TTC549 (cell line): Measurements from ENCODE around the gene DLEC1.

Source experiments
- FAIRE-seq: peaks from 2 replicates; lab custom pipeline; 2012; peaks lifted over from hg19 to GRCh38; lab: Jason Lieb, UNC

DLEC1 gene

GRCh38 chr3:38039101-38039898 is at the start of gene DLEC1:
Gene DLEC1 (plus strand): TSS chr3:38039208. CDS start chr3:38039226, 18 bp downstream.
- FAIRE-seq, result no peak

GRCh38 chr3:37989821-37990480 is 49.1 kb upstream of the DLEC1 start:
- no peak for FAIRE-seq

- no peak for FAIRE-seq
These were observed 48.5 kb upstream of the DLEC1 start, which contains the start of gene VILL for GRCh38 chr3:37990527-37990926. Gene VILL (plus strand): TSS chr3:37990786. CDS start chr3:37993673, 2,887 bp downstream.

- FAIRE-seq, result no peak
These were observed 47.9 kb upstream of the DLEC1 start for GRCh38 chr3:37991109-37991508.

DNA sequence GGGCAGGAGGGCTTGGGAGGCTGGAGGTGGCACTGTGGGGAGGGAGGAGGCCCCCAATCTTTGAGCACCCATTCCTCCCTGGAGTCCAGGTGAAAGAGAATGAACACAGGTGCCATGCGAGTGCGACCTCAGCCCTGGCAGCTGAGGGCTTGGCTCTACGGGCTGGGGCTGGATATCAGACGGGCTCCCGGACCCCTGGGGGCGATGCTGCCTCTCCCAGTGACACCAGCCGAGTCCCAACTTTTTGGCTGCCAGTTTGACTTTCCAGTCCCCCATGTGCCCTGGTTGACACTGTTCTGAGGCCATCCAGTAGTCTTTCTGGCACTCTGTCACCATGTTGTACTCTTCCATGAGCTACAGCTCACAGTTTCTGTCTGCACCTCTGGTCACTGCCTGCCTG is 47.2 kb upstream of the DLEC1 start:
- no peak for FAIRE-seq

DNA sequence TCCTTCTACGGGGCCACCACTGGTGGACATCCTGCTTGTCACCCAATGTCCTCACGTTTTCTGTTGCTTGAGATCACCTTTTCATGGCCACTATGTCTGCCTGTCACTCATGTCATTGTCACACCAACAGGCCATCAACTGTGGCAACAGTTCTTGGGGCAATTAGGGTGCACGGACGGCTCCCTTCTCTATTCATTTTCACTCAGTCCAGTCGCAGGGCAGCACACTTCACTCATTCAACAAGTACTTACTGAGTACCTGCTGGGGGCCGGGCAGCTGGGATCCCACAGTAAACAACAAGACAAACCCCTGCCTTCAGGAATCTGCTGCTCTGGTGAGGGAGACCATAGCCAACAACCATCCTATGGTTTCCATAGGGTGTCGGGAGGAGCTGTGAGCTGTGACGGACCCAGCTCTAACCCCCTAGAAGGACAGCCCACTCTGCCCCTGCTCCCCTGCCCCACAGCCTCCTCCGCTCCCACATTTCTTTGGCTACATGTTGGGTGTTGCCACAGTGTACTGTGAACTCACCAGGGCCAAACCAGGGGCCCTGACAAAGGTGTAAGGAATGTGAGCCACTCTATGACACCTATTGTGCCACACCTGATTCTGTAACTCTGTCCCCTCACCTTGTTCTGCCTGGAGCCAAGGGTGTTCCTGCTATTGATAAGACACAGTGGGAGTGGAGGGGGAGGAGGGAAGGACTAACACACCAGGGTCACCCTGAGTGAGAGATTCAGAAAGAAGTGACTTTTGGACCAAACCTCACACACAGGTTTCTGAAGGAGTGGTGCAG is 46.5 kb upstream of the DLEC1 start:
- no peak for FAIRE-seq

- no peak for FAIRE-seq
These were observed 45.9 kb upstream of the DLEC1 start for GRCh38 chr3:37993067-37993455.

DNA sequence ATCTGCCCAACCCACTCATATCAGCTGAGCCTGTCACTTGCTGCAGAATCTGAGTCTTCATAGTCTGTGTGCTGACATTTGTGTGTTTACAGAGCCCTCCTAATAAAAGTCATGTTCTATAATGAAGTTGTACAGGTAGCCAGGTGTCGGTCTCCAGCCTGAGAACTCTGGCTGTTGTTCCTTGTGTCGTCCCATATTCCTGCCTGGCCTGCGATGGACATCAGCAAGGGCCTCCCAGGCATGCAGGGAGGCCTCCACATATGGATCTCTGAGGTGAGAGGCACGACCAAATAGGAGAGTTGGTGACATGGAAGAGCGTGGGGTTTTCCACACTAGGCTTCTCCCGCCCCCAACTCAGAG is 45.6 kb upstream of the DLEC1 start:
- no peak for FAIRE-seq

DNA sequence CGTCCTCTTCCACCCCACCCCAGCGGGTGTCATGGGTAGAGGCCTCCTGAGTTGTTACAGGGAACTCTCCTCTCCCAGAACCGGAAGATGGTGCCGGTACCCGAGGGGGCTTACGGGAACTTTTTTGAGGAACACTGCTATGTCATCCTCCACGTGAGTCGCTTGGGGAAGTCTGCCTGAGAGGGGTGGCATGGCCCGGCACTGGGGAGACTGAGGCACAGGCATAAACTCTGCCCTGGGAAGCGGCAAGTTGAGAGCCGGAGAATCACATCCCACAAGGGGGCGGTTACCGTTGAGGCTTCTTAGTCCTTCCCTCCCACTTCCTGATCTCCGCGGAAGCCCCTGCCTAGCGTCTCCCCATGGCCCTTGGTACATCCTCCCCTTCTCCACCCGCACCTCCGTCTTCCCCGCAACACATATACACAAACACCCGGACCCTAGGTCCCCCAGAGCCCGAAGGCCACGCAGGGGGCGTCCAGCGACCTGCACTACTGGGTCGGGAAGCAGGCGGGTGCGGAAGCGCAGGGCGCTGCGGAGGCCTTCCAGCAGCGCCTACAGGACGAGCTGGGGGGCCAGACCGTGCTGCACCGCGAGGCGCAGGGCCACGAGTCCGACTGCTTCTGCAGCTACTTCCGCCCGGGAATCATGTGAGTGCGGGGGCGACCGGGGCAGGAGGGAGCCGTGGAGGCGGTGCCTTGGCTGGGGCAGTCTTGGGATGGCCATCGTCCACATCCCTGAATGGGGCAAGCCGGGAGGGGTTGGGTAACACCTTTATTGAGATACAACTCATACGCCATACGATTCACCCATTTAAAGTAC is 45.0 kb upstream of the DLEC1 start:
- no peak for FAIRE-seq

DNA sequence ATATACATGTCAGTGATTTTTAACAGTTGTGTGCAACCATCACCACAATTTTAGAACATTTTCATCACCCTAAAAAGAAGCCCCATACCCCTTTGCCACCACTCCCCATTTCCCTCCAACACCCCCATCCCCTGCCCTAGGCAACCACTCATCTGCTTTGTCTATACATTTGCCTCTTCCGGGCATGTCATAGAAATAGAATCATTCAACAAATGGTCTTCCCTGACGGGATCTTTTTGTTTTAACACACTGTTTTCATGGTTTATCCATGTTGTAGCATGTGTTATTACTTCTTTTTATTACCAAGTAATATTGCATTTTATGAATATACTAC is 44.4 kb upstream of the DLEC1 start:
- no peak for FAIRE-seq

- no peak for FAIRE-seq
These were observed 43.1 kb upstream of the DLEC1 start for GRCh38 chr3:37995652-37996641.

- no peak for FAIRE-seq
These were observed 42.2 kb upstream of the DLEC1 start for GRCh38 chr3:37996785-37997301.

GRCh38 chr3:37997342-37997741 is 41.7 kb upstream of the DLEC1 start:
- FAIRE-seq, result no peak

DNA sequence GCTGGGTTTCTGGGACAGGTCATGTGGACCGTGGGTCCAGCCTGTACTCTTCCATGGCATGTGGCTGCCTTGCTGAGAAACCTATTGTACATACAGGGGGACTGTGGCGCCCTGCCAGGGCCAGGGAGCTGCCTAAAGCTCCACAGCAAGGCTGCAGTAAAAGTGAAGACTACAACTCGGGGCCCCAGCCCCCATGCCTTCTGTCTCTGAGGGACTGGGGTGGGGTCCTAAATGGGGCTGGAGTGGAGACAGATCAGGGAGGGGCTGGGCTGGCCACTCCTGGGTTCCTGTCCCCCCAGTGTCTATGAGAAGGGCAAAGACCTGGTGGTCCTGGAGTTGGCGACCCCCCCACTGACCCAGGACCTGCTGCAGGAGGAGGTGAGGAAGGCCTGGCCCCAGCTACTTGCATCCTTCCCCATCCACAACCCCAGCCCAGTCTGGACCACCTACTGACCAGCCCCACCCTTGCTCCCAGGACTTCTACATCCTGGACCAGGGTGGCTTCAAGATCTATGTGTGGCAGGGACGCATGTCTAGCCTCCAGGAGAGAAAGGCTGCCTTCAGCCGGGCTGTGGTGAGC is 41.1 kb upstream of the DLEC1 start:
- FAIRE-seq, result no peak

- FAIRE-seq, result no peak
These were observed 39.2 kb upstream of the DLEC1 start for GRCh38 chr3:37999836-38000235.

DNA sequence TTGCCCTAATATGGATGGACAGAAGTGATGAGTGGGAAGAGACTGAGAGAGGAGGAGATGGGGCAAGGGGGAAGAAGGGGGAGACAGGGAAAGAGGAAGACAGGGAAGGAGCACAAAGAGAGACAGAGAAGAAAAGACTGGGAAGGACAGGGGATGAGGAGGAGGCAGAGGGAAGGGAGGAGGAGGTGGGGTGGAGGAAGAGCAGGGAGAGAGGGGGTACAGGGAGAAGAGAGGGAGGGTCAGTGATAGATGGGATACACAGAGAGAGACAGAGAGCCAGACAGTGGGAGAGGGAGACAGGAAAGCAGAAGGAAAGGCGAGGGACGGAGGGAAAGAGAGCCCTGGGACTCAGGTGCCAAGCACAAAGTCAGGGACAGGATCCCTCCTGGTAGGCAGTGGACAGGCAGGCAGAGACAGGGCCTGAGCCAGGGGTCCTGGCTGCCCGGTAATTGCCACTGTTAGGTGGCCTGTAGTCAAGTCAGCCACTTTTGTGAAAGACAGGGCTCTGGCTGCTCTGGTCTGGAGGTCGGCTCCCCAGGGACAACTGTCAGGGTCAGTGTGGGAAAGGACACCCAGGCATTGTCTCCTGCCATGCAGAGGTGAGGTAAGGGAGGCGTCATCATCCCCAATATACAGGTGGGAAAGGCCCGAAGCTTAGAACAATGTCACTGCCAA is 38.6 kb upstream of the DLEC1 start:
- FAIRE-seq, result no peak

- no peak for FAIRE-seq
These were observed 38.0 kb upstream of the DLEC1 start for GRCh38 chr3:38000965-38001455.

DNA sequence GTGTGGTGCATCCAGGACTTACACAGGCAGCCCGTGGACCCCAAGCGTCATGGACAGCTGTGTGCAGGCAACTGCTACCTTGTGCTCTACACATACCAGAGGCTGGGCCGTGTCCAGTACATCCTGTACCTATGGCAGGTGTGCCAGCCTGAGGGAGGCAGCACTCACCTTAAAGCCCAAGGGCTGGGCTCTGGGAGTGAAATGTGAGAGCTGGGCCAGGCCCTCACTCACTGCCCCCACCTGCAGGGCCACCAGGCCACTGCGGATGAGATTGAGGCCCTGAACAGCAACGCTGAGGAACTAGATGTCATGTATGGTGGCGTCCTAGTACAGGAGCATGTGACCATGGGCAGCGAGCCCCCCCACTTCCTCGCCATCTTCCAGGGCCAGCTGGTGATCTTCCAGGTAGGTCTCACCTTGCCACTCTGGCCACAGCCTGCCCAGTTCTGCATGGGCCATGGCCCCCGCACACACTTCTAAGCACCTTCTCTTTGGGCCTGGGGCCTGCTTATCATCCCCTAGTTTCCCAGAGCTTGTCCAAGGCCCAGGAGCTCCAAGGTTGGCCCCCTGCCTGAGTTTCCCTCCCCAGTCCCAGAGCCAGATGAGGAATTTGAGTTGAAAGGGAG is 37.4 kb upstream of the DLEC1 start:
- no peak for FAIRE-seq

DNA sequence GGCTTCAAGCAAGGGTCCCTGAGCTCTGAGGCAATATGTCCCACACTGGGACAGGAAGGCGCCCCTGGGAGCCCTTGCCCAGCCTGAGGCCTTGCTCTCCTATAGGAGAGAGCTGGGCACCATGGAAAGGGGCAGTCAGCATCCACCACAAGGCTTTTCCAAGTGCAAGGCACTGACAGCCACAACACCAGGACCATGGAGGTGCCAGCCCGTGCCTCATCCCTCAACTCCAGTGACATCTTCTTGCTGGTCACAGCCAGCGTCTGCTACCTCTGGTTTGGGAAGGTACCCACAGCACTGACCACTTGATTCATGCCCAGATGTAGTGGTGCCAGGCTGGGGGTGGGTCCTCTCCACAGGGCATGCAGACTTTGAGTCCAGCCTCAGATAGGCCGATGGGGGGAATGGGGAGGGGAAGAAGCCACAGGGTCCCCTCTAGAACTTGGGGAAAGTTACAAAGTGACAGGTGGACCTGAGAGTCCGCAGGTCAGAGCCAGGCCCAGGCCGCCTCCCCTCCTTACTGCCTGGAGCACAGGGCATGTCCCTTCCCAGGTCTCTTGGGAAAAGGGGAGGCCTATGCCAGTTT is 36.6 kb upstream of the DLEC1 start:
- no peak for FAIRE-seq
